Brain microvascular endothelial cell (primary cell): ENCODE results near the gene TOM1L2.

Experiments used
- DNase-seq: peaks from one replicate; pipeline ENCODE4 v3.0.0-alpha.2; 2020
- H3K27ac ChIP-seq: fragments of 250-450 bp; sonication (Bioruptor Pico); 2 replicates; pipeline ENCODE4 v1.5.1; 2020; ENCODE audit warnings: mild to moderate bottlenecking, moderate library complexity
- H3K27me3 ChIP-seq: fragments of 250-450 bp; sonication (Bioruptor Pico); replicated peaks from 2 replicates; pipeline ENCODE4 v1.5.1; 2020; ENCODE audit warnings: mild to moderate bottlenecking
- H3K36me3 ChIP-seq: fragments of 250-450 bp; sonication (Bioruptor Pico); replicated peaks from 2 replicates; pipeline ENCODE4 v1.5.1; 2020; ENCODE audit warnings: mild to moderate bottlenecking
- H3K4me3 ChIP-seq: 2 replicates; pipeline ENCODE4 v1.5.1; 2011; ENCODE audit warnings: low read depth, mild to moderate bottlenecking, control low read depth, low read length, moderate library complexity
- in situ Hi-C: cut with HindIII; loops from 2 replicates; pipeline ENCODE4 v1.10.0; 2017; ENCODE audit warnings: low sequenced_read_pairs, low pct_ligation_motif_present
- TF ChIP-seq, protein P1 (sequence below): IDR thresholded peaks from 2 replicates; pipeline ENCODE4 v1.5.1; 2011; ENCODE audit warnings: low read depth, mild to moderate bottlenecking, moderate library complexity, low read length, control low read depth, inconsistent platforms; ENCODE audit errors: missing control alignments

TOM1L2 gene

DNA sequence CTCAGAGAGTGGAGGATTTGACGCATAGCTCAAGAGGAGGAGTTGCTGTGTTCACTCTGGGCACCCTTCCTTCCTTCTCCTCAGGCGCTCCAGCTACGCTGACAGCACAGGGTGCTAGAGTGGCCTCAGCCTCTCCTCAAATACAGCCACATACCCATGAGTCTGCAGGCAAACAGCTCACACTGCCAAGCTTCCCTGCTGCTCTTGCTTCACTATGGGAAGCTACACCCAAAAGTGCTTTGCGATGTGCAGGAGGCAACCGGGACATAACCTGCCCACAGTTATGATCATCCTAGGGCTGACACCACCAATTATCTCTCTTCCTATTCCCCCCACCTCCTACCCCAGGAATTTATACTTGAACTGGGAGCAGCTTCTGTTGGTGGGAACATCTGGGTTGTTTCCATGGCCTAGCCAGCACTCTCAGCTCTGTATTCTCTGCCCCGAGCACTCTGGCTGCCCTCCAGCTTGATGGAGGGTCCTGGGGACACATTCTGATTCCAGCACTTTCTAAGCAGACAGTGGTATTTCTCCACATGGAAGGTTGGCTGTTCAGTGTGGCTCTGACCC, 95.2 kb downstream of the TOM1L2 start:
- H3K36me3 ChIP-seq: peaks cover 14% of the 10 kb centered on the region
- in situ Hi-C loops: no loop called here
- H3K27ac ChIP-seq: peak overlapping the region; percentile 52
- H3K4me3 ChIP-seq: no peak overlapping the region
- peak; percentile 16 for DNase-seq
- TF ChIP-seq, protein P1, sequence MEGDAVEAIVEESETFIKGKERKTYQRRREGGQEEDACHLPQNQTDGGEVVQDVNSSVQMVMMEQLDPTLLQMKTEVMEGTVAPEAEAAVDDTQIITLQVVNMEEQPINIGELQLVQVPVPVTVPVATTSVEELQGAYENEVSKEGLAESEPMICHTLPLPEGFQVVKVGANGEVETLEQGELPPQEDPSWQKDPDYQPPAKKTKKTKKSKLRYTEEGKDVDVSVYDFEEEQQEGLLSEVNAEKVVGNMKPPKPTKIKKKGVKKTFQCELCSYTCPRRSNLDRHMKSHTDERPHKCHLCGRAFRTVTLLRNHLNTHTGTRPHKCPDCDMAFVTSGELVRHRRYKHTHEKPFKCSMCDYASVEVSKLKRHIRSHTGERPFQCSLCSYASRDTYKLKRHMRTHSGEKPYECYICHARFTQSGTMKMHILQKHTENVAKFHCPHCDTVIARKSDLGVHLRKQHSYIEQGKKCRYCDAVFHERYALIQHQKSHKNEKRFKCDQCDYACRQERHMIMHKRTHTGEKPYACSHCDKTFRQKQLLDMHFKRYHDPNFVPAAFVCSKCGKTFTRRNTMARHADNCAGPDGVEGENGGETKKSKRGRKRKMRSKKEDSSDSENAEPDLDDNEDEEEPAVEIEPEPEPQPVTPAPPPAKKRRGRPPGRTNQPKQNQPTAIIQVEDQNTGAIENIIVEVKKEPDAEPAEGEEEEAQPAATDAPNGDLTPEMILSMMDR: no peak
- no peaks in the 10 kb centered on the region for H3K27me3 ChIP-seq

DNA sequence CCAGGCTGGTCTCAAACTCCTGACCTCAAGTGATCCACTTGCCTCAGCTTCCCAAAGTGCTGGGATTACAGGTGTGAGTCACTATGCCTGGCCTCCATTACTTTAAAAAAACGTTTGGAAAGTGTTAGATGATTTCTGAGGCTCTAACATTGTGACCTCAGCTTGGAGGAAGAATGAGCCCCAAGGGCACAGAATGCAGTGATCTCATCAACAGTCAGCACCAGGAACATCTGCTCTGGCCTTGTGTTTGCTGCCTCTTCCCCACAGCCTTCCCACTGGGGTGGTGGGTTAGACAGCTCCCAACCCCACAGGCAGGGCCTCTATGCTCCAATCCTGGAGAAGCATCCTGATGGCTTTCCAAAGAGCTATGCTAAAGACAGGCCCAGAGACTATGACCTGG, 97.7 kb downstream of the TOM1L2 start:
- peak; percentile 17 for DNase-seq
- Histone ChIP-seq H3K4me3 (no peak overlapping the region), H3K36me3 (peaks cover 11% of the 10 kb centered on the region), H3K27me3 (no peaks in the 10 kb centered on the region), H3K27ac (no peak overlapping the region)
- in situ Hi-C loops: no loop called here
- TF ChIP-seq, protein P1: no peak

DNA sequence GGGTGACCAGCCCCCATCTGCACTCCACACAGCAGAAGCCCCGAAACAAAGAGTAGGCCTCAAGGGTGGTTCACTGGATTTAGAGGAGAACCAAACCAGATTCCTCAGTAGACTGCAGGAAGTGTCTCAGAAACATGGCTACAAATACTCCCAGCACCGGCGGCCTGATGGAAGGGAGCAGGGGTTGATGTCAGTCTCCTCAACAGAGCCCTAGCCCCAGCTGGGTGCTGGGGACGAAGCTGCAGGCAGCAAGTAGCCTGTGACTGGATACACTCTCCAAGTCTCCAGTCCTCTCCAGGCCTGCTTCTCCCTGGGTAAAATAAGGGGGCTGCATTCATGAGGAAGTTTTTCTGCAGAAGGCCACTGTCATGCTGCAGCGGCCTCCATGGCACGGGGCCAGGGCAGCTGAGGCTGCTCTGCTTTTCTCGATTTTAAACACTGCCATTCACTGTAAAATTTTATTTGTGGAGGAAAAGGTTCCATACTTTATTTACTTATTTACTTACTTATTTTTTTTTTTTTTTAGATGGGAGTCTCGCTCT, 98.7 kb downstream of the TOM1L2 start:
- H3K27ac ChIP-seq: no peak overlapping the region
- no peaks in the 10 kb centered on the region for H3K27me3 ChIP-seq
- peaks cover 6% of the 10 kb centered on the region for H3K36me3 ChIP-seq
- DNase-seq: no peak
- TF ChIP-seq, protein P1: no peak
- no peak overlapping the region for H3K4me3 ChIP-seq
- in situ Hi-C loops: no loop called here

DNA sequence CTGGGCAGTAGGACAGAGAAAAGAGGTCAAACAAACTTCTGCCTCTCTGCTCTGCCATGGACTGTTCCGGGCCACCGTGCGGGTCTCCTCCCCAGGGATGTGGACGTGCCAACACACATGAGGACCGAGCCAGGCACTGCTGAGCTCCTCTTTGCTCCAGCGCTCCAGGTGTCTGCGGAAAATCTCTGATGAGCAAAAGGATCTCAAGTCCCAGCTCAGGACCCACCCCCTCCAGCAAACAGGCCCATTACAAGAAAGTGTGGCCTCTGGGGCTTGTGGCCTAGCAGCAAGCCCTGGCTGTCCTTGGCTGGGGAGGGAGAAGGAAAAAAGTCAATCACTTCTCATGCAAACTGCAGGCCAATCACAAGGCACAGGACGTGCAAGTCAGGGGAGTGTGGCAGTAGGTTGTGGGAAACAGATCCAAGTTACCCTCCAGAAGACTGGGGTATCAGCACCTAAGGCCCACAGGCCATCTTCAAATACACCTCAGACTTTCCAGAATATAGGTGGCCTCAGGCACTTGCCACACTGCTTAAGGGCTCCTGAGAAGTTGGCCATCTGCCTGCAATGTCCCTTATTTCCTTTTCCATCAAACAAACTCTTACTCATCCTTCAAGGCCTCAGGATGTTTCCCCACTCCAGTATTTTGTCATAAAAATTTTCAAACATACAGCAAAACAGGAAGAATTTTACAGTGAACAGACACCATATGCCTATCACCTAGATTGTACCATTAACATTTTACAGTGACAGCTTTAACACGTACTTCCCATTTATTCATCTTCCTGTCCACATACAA, 99.5 kb downstream of the TOM1L2 start:
- TF ChIP-seq, protein P1: no peak
- DNase-seq: no peak
- Histone ChIP-seq H3K27me3 (no peaks in the 10 kb centered on the region), H3K27ac (no peak overlapping the region), H3K36me3 (peaks cover 6% of the 10 kb centered on the region), H3K4me3 (no peak overlapping the region)
- in situ Hi-C loops: no loop called here

DNA sequence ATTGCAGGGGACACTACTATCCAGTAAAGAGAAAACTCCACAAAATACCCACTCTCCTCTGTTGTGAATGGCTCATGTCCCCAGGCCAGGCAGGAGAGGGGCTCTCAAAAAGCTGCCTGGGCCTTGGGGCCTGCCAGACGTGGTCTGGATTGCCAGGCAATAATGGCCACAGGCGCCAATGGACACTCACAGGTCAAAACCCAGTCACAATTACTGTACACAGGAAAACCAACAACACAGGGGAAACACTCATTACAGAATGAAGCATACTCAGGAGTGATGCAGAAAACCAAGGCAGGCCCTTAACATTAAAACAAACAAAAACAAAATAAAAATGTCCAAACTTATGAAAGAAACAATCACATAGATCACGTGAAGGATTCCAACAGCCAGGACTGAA, 100.3 kb downstream of the TOM1L2 start:
- Histone ChIP-seq H3K27me3 (no peaks in the 10 kb centered on the region), H3K36me3 (peaks cover 12% of the 10 kb centered on the region), H3K27ac (no peak overlapping the region), H3K4me3 (no peak overlapping the region)
- in situ Hi-C loops: no loop called here
- no peak for DNase-seq
- TF ChIP-seq, protein P1: no peak
